ENCODE measurements around the gene TMEM254. TPM values are rescaled to one million over a fixed set of nuclear protein-coding genes. Genes with fewer than 3 reads are reported as not detected.

Gene TMEM254
- total RNA-seq, 2 donors from 2014 or later: 52.7 to 95.9 TPM

GRCh38 chr10:80137031-80137862 lies 58.8 kb downstream of the TMEM254 start:
- intact Hi-C loops (cut with DNase I): no loop called here
- H3K9me3 ChIP-seq: no peaks in the 10 kb centered on the region
- H3K27ac ChIP-seq: peak overlapping the region in 1 of 2 donors; percentile 26
- no peak for DNase-seq (ENCODE audit: low spot score)
- no peak overlapping the region for H3K4me3 ChIP-seq
- 69% methylated on average over 12 of the region's 14 CpGs for WGBS
- H3K4me1 ChIP-seq (replicated peaks): no peaks in the 10 kb centered on the region
- TF ChIP-seq POLR2AphosphoS5 (IDR thresholded peaks at IDR 0.05) (no peak), CTCF (IDR thresholded peaks at IDR 0.05) (no peak), POLR2A (IDR thresholded peaks at IDR 0.05) (no peak)
- no peaks in the 10 kb centered on the region for H3K27me3 ChIP-seq (replicated peaks; ENCODE audit: insufficient read depth)
- H3K36me3 ChIP-seq: no peaks in the 10 kb centered on the region

GRCh38 chr10:80137920-80138319 lies 59.5 kb downstream of the TMEM254 start:
- Histone ChIP-seq H3K27ac (no peak overlapping the region), H3K36me3 (no peaks in the 10 kb centered on the region), H3K4me3 (no peak overlapping the region), H3K4me1 (replicated peaks) (no peaks in the 10 kb centered on the region), H3K9me3 (no peaks in the 10 kb centered on the region), H3K27me3 (replicated peaks; ENCODE audit: insufficient read depth) (no peaks in the 10 kb centered on the region)
- TF ChIP-seq CTCF (IDR thresholded peaks at IDR 0.05) (no peak), POLR2A (IDR thresholded peaks at IDR 0.05) (no peak), POLR2AphosphoS5 (IDR thresholded peaks at IDR 0.05) (no peak)
- intact Hi-C loops (cut with DNase I): no loop called here
- no peak for DNase-seq (ENCODE audit: low spot score)
- WGBS: 40% methylated on average over 4 of the region's 4 CpGs

- 88% methylated on average over 2 of the region's 2 CpGs for WGBS
- H3K4me1 ChIP-seq (replicated peaks): peaks cover 6% of the 10 kb centered on the region
- H3K9me3 ChIP-seq: no peaks in the 10 kb centered on the region
- DNase-seq (ENCODE audit: low spot score): no peak
- intact Hi-C loops (cut with DNase I): no loop called here
- no peaks in the 10 kb centered on the region for H3K36me3 ChIP-seq
- no peak overlapping the region for H3K4me3 ChIP-seq
- H3K27ac ChIP-seq: no peak overlapping the region
- TF ChIP-seq CTCF (IDR thresholded peaks at IDR 0.05) (no peak), POLR2AphosphoS5 (IDR thresholded peaks at IDR 0.05) (no peak), POLR2A (IDR thresholded peaks at IDR 0.05) (no peak)
- no peaks in the 10 kb centered on the region for H3K27me3 ChIP-seq (replicated peaks; ENCODE audit: insufficient read depth)
Observed at GRCh38 chr10:80139265-80139664, 60.8 kb downstream of the TMEM254 start.

GRCh38 chr10:80140251-80140650 lies 61.8 kb downstream of the TMEM254 start:
- Histone ChIP-seq H3K36me3 (no peaks in the 10 kb centered on the region), H3K4me1 (replicated peaks) (peaks cover 10% of the 10 kb centered on the region), H3K27ac (no peak overlapping the region), H3K27me3 (replicated peaks; ENCODE audit: insufficient read depth) (no peaks in the 10 kb centered on the region), H3K4me3 (no peak overlapping the region), H3K9me3 (no peaks in the 10 kb centered on the region)
- TF ChIP-seq POLR2AphosphoS5 (IDR thresholded peaks at IDR 0.05): no peak
- TF ChIP-seq CTCF (IDR thresholded peaks at IDR 0.05): no peak
- no peak for TF ChIP-seq POLR2A (IDR thresholded peaks at IDR 0.05)
- intact Hi-C loops (cut with DNase I): no loop called here
- WGBS: 90% methylated on average over 7 of the region's 7 CpGs
- no peak for DNase-seq (ENCODE audit: low spot score)

Measured in prostate gland (tissue), 2 donors.